ENCODE results near the gene PSME1.

GRCh38 chr14:24155100-24155499 lies 19.1 kb downstream of the PSME1 start:
- no peak for TF ChIP-seq CTCF (conservative IDR thresholded peaks at IDR 0.05; ENCODE audit: low read depth in 2 of 2)
- no peak for TF ChIP-seq EZH2 (IDR thresholded peaks at IDR 0.05; ENCODE audit: low read depth, unreplicated experiment)
- TF ChIP-seq POLR2AphosphoS5 (IDR thresholded peaks at IDR 0.05; ENCODE audit: low read depth) = no peak
- TF ChIP-seq REST (IDR thresholded peaks at IDR 0.05; ENCODE audit: unreplicated experiment) = no peak
- no peak for TF ChIP-seq JUNB (IDR thresholded peaks at IDR 0.05; ENCODE audit: unreplicated experiment)
- TF ChIP-seq CREB1 (CRISPR knock-in tag; IDR thresholded peaks at IDR 0.05; ENCODE audit: low read depth) = no peak
- TF ChIP-seq EZH2phosphoT487 (IDR thresholded peaks at IDR 0.05; ENCODE audit: unreplicated experiment) = no peak
- no peak for TF ChIP-seq ETS1 (IDR thresholded peaks at IDR 0.05)
- TF ChIP-seq ZNF331 (CRISPR knock-in tag; IDR thresholded peaks at IDR 0.05; ENCODE audit: low read depth) = no peak
